NOMO-1 treated with dmso at 0.1 percent for 144 hours (cell line): Measurements from ENCODE around the gene CCDC85B.

Experiments
- DNase-seq: peaks from one replicate; lab custom pipeline; 2025; ENCODE audit not compliant: unreplicated experiment; lab: John Stamatoyannopoulos, UW

Gene CCDC85B

GRCh38 chr11:65868076-65868667 is 22.3 kb upstream of the CCDC85B start:
- DNase-seq, result no peak

- no peak for DNase-seq
Observed at GRCh38 chr11:65868907-65869306, 21.6 kb upstream of the CCDC85B start.

- no peak for DNase-seq
Observed at GRCh38 chr11:65869643-65870306, 20.7 kb upstream of the CCDC85B start.

- DNase-seq, result no peak
Observed at GRCh38 chr11:65870307-65870658, 20.2 kb upstream of the CCDC85B start.

GRCh38 chr11:65870706-65871681 is 19.5 kb upstream of the CCDC85B start:
- no peak for DNase-seq

GRCh38 chr11:65871811-65872548 is 18.5 kb upstream of the CCDC85B start:
- no peak for DNase-seq

DNA sequence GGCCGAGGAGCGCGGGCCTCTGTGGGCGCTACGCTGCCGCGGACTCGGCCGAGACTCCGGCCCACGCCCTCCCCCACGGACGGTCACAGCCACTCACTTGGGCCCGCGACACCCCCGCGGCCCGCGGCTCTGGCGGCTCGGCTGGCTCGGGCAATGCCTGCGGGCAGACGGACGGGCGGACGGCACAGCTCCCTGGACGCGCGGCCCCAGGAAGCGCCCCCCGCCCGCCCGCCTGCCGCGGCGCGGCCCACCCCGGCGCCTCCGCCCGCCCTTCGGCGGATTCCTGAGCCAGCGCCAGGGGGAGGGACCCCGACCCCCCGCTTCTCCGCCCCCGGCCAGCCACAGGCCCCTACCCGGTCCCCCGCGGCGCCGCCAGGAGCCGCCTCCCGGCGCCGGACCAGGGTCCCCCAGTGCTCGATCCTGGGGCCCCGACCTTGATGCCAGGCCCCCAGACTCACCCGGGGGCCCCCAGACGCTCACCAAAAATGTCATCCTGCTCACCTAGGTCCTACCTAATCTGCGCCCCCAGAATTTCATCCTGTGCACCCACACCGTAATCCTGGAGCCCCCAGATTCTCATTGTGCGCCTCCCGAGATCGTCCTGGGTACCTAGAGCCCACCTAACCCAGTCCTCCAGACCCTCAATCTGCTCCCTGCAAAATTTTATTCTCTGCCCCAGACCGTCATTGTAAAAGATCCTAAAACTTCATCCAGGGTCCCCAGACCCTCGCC is 17.7 kb upstream of the CCDC85B start, which contains the start of gene EFEMP2:
Gene EFEMP2 (minus strand): TSS at position 215 of the 732 bp plus-strand sequence. CDS start 446 bp downstream, outside the sequence.
- DNase-seq, result no peak

- DNase-seq, result peak; percentile 69
Observed at GRCh38 chr11:65873318-65874156, 16.9 kb upstream of the CCDC85B start.

DNA sequence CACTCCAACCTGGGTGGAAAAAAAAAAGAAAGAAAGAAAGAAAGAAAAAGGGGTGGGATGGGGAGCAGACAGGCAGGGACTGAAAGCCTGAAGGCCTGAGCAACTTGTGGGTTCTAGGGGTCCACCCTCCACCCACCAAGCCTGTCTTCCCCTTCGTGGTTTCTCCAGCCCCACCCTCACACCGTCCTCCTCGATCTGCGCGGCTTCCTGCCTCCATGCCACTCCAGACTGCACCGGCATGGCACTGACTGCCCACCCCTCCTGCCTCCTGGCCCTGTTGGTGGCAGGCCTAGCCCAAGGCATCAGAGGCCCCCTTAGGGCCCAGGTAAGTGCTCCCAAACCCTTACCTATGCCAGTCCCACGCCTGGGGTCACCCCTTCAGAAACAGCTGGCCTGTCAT is 10.9 kb upstream of the CCDC85B start, which contains the start of gene CTSW:
Gene CTSW (plus strand): TSS at position 221 of the 400 bp plus-strand sequence. CDS start 18 bp downstream, at position 239.
- no peak for DNase-seq

DNA sequence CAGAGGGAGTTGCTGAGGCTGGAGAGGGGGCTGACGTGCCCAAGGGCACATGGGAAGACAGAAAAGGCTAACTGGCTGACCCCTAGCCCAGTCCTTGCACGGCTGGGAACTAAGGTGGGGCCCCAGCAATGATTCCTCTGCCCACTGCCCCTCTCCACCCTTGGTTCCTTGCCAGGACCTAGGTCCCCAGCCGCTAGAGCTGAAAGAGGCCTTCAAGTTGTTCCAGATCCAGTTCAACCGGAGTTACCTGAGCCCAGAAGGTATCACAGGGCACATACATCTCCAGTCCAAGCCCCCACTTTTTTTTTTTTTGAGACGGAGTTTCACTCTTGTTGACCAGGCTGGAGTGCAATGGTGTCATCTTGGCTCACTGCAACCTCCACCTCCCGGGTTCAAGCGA is 10.4 kb upstream of the CCDC85B start:
- no peak for DNase-seq

DNA sequence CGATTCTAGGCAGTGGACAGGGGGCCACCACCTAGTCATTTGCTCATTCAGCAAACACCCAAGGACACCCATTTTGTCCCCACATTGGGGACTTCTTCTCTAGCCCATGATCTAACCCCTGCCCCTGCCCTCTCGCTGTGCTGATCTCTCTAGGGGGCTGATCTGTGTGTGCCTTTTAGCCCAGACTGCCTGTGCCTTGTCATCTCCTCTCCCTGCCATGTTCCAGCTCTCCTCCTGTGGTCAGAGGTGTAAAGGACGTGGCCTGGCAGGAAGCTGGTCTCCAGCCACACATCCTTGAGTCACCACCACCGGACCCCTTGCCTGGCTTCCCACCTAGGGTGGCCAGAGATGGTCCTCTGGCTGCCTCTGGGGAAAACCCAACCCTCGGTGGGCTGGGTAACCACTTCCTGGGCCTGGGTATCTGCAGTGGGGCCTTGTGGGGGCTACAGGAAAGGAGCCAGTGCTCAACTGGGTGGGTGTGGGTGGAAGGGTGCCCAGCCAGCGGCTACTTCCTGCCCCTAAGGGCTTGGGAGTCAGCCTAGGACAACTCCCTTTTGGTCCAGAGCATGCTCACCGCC is 9.5 kb upstream of the CCDC85B start:
- DNase-seq, result no peak

DNA sequence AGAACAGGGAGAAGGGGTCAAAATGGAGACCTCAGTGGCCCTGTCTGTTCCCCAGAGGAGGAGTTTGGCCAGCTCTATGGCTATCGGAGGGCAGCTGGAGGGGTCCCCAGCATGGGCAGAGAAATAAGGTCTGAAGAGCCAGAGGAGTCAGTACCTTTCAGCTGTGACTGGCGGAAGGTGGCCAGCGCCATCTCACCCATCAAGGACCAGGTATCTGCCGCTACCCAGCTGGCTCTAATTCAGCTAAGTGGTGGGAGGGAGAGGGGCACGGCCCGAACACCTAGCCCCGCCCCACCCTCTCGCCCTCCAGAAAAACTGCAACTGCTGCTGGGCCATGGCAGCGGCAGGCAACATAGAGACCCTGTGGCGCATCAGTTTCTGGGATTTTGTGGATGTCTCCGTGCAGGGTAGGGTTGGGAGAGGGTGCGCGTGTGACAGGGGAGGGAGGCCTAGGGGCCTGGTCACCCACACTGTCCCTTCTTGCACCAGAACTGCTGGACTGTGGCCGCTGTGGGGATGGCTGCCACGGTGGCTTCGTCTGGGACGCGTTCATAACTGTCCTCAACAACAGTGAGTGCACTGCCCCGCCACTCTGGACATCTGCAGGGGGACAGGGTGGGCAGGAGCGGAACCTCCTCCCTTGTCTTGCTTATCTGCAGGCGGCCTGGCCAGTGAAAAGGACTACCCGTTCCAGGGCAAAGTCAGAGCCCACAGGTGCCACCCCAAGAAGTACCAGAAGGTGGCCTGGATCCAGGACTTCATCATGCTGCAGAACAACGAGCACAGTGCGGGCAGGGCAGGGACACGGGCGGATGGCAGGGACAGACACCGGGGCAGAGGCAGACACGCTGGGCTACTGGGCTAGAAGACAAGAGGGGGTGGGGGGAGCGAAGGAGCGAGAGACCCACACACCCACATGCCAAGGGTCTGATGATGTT is 8.1 kb upstream of the CCDC85B start:
- DNase-seq, result no peak

GRCh38 chr11:65883058-65883761 is 7.3 kb upstream of the CCDC85B start:
- no peak for DNase-seq

- no peak for DNase-seq
Observed at GRCh38 chr11:65883786-65884715, 6.4 kb upstream of the CCDC85B start.

DNA sequence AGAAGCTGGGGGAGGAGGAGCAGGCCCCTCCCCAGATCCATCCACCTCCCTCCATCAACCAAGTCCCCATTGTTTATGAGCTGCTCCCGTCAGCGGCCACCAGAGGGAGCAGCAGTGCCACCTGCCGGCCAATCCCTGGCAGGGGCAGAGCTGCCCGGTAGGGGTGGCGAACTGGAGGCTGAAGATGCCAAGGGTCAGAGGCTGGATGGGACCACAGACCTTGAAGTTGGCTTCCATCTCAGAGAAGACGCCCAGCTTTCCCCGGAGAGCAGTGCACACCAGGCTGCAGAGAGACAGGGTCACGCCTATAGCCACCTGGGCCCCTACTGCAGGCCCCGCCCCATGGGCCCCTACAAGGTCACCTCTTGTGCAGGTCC is 5.8 kb upstream of the CCDC85B start:
- DNase-seq, result peak; percentile 72

DNA sequence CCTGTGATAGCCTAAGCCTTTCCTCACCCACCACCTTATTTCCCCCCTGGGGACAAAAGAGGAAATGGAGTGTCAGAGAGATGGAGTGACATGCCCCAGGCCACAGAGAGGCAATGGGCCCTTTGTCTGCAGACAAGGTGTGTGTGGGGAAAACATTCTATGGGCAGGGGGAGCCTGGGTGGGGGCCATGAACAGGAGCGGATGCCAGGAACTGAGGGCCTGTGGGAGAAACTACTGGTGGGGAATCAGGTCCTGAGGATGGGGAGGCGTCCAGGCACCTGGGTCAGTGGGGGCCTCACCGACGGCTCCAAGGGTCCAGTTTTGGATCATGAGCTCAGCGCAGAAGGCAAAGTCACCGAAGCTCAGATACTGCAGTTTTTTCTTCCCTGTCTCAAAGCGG is 5.2 kb upstream of the CCDC85B start:
- DNase-seq, result no peak
